H9 (cell line): Measurements from ENCODE around the gene EPSTI1. TPM values are rescaled to one million over a fixed set of nuclear protein-coding genes. Genes with fewer than 3 reads are reported as not detected.

ENCODE experiments used
- DNase-seq: peaks from one replicate; pipeline ENCODE4 v3.0.0-alpha.2; 2017
- H2AFZ ChIP-seq: one replicate; pipeline ENCODE4 v1.6.1; 2013; ENCODE audit warnings: mild to moderate bottlenecking, low read length, control low read depth, moderate library complexity
- H2AK5ac ChIP-seq: 2 replicates; pipeline ENCODE4 v1.6.1; 2013; ENCODE audit warnings: low read length, control low read depth, mixed read lengths; ENCODE audit not compliant: insufficient read length
- H2BK120ac ChIP-seq: one replicate; pipeline ENCODE4 v1.6.1; 2013; ENCODE audit warnings: low read depth, mild to moderate bottlenecking, low read length, control low read depth, inconsistent platforms; ENCODE audit not compliant: poor library complexity, severe bottlenecking
- H2BK12ac ChIP-seq: 2 replicates; pipeline ENCODE4 v1.6.1; 2013; ENCODE audit warnings: low read length, control low read depth, mixed read lengths, low read depth; ENCODE audit not compliant: insufficient read length
- H2BK15ac ChIP-seq: 2 replicates; pipeline ENCODE4 v1.6.1; 2013; ENCODE audit warnings: low read depth, low read length, control low read depth
- H2BK20ac ChIP-seq: one replicate; pipeline ENCODE4 v1.6.1; 2013; ENCODE audit warnings: low read depth, mild to moderate bottlenecking, low read length, control low read depth, inconsistent platforms; ENCODE audit not compliant: poor library complexity, severe bottlenecking
- H2BK5ac ChIP-seq: 2 replicates; pipeline ENCODE4 v1.6.1; 2013; ENCODE audit warnings: low read length, control low read depth, mixed read lengths; ENCODE audit not compliant: insufficient read length
- H3K14ac ChIP-seq: 2 replicates; pipeline ENCODE4 v1.6.1; 2013; ENCODE audit warnings: low read length, control low read depth; ENCODE audit not compliant: insufficient read depth
- H3K18ac ChIP-seq: 2 replicates; pipeline ENCODE4 v1.6.1; 2013; ENCODE audit warnings: low read depth, mild to moderate bottlenecking, mixed read lengths, low read length, control low read depth; ENCODE audit not compliant: insufficient read length
- H3K23ac ChIP-seq: 2 replicates; pipeline ENCODE4 v1.6.1; 2013; ENCODE audit warnings: low read length, control low read depth, mixed read lengths, low read depth; ENCODE audit not compliant: insufficient read length
- H3K23me2 ChIP-seq: 2 replicates; pipeline ENCODE4 v1.6.1; 2013; ENCODE audit warnings: low read depth, mild to moderate bottlenecking, mixed read lengths, low read length, control low read depth; ENCODE audit not compliant: insufficient read length, poor library complexity, severe bottlenecking
- H3K27ac ChIP-seq: 2 replicates; pipeline ENCODE4 v1.5.1; 2013; ENCODE audit warnings: low read length, control low read depth, mixed read lengths, low read depth; ENCODE audit not compliant: insufficient read length
- H3K27me3 ChIP-seq: 2 replicates; pipeline ENCODE4 v1.6.1; 2013; ENCODE audit warnings: low read length, control low read depth, inconsistent platforms; ENCODE audit not compliant: insufficient read depth
- H3K4ac ChIP-seq: 2 replicates; pipeline ENCODE4 v1.6.1; 2013; ENCODE audit warnings: low read depth, mild to moderate bottlenecking, control low read depth, inconsistent platforms, low read length, moderate library complexity
- H3K4me1 ChIP-seq: 2 replicates; pipeline ENCODE4 v1.6.1; 2013; ENCODE audit warnings: low read length, control low read depth, inconsistent platforms; ENCODE audit not compliant: insufficient read depth
- H3K4me2 ChIP-seq: 2 replicates; pipeline ENCODE4 v1.6.1; 2013; ENCODE audit warnings: low read length, control low read depth, mixed read lengths; ENCODE audit not compliant: insufficient read length, insufficient read depth
- H3K56ac ChIP-seq: 2 replicates; pipeline ENCODE4 v1.6.1; 2013; ENCODE audit warnings: low read depth, mild to moderate bottlenecking, mixed read lengths, low read length, control low read depth; ENCODE audit not compliant: insufficient read length
- H3K79me1 ChIP-seq: 2 replicates; pipeline ENCODE4 v1.6.1; 2013; ENCODE audit warnings: low read depth, mild to moderate bottlenecking, moderate library complexity, low read length, control low read depth, inconsistent platforms; ENCODE audit not compliant: insufficient read depth, poor library complexity, severe bottlenecking
- H3K79me2 ChIP-seq: 2 replicates; pipeline ENCODE4 v1.6.1; 2013; ENCODE audit warnings: low read length, control low read depth, inconsistent platforms; ENCODE audit not compliant: insufficient read depth
- H3K9ac ChIP-seq: 2 replicates; pipeline ENCODE4 v1.6.1; 2013; ENCODE audit warnings: low read length, control low read depth, mixed read lengths; ENCODE audit not compliant: insufficient read length; ENCODE audit errors: extremely low read depth
- H3K9me3 ChIP-seq: one replicate; pipeline ENCODE4 v1.6.1; 2013; ENCODE audit warnings: low read depth, low read length, inconsistent platforms; ENCODE audit not compliant: control insufficient read depth
- H3T11ph ChIP-seq: one replicate; pipeline ENCODE4 v1.6.1; 2013; ENCODE audit warnings: mild to moderate bottlenecking, low read length, control low read depth, inconsistent platforms
- H4K20me1 ChIP-seq: one replicate; pipeline ENCODE4 v1.6.1; 2013; ENCODE audit not compliant: control insufficient read depth, insufficient read length, insufficient read depth
- H4K5ac ChIP-seq: 2 replicates; pipeline ENCODE4 v1.6.1; 2013; ENCODE audit warnings: low read depth, mild to moderate bottlenecking, mixed read lengths, low read length, control low read depth; ENCODE audit not compliant: insufficient read length
- H4K8ac ChIP-seq: replicated peaks from 2 replicates; pipeline ENCODE4 v1.6.1; 2013; ENCODE audit warnings: low read length, control low read depth, mixed read lengths, low read depth; ENCODE audit not compliant: insufficient read length
- H4K91ac ChIP-seq: 2 replicates; pipeline ENCODE4 v1.6.1; 2013; ENCODE audit warnings: low read depth, mild to moderate bottlenecking, moderate library complexity, mixed read lengths, low read length, control low read depth; ENCODE audit not compliant: insufficient read length
- H3K27ac Mint-ChIP-seq, 3 experiments: 2 replicates in 2 of 3; 3 replicates in 1 of 3; pipeline ENCODE4 v1.8.0; 2020 to 2021; ENCODE audit warnings: mixed read lengths in 3 of 3, mild to moderate bottlenecking in 1 of 3, moderate library complexity in 1 of 3
- H3K27me3 Mint-ChIP-seq: 2 replicates; pipeline ENCODE4 v1.8.0; 2021; ENCODE audit warnings: low read depth, mild to moderate bottlenecking, moderate library complexity, mixed read lengths
- H3K36me3 Mint-ChIP-seq, 3 experiments: 2 replicates in 2 of 3; 3 replicates in 1 of 3; pipeline ENCODE4 v1.8.0; 2020 to 2021; ENCODE audit warnings: low read depth in 3 of 3, mixed read lengths in 3 of 3; ENCODE audit not compliant: insufficient read depth in 1 of 3
- H3K4me1 Mint-ChIP-seq, 2 experiments: 2 replicates each; pipeline ENCODE4 v1.8.0; 2020; ENCODE audit warnings: mixed read lengths in 2 of 2
- H3K4me3 Mint-ChIP-seq, 2 experiments: 2 replicates in 1 of 2; 3 replicates in 1 of 2; pipeline ENCODE4 v1.8.0; 2020 to 2021; ENCODE audit warnings: mild to moderate bottlenecking in 2 of 2, mixed read lengths in 2 of 2, moderate library complexity in 1 of 2
- H3K9me3 Mint-ChIP-seq, 2 experiments: 2 replicates in 1 of 2; 3 replicates in 1 of 2; pipeline ENCODE4 v1.8.0; 2020; ENCODE audit warnings: mild to moderate bottlenecking in 2 of 2, mixed read lengths in 2 of 2, moderate library complexity in 1 of 2
- WGBS: extraction: QIAGEN DNeasy Blood & Tissue Kit; methylation state at CpG from one replicate; pipeline ENCODE4 v1.1.7; 2013; ENCODE audit warnings: missing lambda C conversion rate, low lambda C conversion rate, mixed read lengths; ENCODE audit not compliant: insufficient read length; ENCODE audit errors: extremely low coverage; 5-methylcytosine and 5-hydroxymethylcytosine counted together
- total RNA-seq: library from RNA; stranded (reverse); gene quantifications from 2 replicates; pipeline ENCODE4 v1.2.1, GENCODE V29; 2021
- TF ChIP-seq, protein P1 (sequence below): fragments of 200-600 bp; sonication (generic); conservative IDR thresholded peaks from 3 replicates; pipeline ENCODE4 v1.8.0; 2021; ENCODE audit warnings: antibody characterized with exemption, mild to moderate bottlenecking

The EPSTI1 gene
- total RNA-seq, 1 experiment from 2014 or later, result 0.70 TPM

DNA sequence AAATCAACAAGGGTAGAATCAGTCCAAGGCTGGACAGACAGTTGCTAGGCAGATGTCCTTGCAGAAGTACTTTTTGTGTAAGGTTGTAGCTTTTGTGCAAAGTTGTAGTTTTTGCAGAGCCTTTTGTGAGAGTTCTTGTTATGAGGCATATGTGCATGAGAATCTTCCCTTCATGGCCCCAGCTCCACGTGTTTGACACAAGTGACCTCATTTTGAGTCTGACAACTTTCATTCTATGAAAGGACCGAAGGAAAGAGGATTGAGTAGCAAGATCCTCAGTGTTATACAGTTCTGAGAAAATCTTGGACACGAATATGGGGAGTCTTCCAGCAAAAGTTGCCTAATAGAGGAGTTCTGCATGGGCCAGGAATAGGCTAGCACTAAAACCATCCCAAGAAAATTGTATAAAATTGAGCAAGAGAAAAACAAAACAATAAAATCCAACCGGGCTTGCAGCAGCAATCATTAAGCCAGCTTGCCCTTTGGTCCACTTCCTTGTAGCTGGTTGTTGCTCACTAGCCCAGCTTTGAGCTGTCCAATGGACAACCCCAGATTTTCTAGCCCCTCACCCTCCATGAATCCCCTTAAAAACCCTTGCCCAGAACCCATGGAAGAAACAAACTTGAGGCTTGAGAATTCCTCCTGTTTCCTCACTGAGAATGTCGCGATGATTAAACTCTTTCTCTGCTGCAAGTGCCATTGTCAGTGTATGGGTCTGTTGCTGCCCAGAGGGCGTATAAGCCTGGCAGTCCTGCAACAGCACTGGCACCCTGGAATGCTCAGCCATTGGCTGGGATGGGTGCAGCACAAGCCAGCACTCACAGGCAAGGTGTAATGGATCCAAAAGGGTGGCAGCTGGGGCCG, 6.5 kb downstream of the EPSTI1 start:
- Histone ChIP-seq H3K18ac (no peak overlapping the region), H3K27me3 (no peaks in the 10 kb centered on the region), H3K23ac (no peak overlapping the region), H2AFZ (no peak overlapping the region), H3K9me3 (no peaks in the 10 kb centered on the region), H4K8ac (no peak overlapping the region), H3K9ac (no peak overlapping the region), H3K4me1 (peaks cover 3% of the 10 kb centered on the region; the same call in 1 of the 2 replicates), H4K20me1 (no peaks in the 10 kb centered on the region), H3K23me2 (no peaks in the 10 kb centered on the region), H2AK5ac (no peak overlapping the region), H3K79me1 (no peaks in the 10 kb centered on the region), H3K27ac (no peak overlapping the region), H2BK15ac (no peak overlapping the region), H3K14ac (no peak overlapping the region), H4K91ac (no peak overlapping the region), H2BK5ac (no peak overlapping the region), H3K4ac (no peak overlapping the region), H2BK12ac (no peak overlapping the region), H2BK120ac (no peak overlapping the region), H4K5ac (no peak overlapping the region), H2BK20ac (no peak overlapping the region), H3K4me2 (no peak overlapping the region), H3K56ac (no peak overlapping the region), H3K79me2 (no peaks in the 10 kb centered on the region), H3T11ph (no peak overlapping the region)
- peaks cover 29 to 36% of the 10 kb centered on the region in 2 experiments for H3K4me1 Mint-ChIP-seq
- no peak overlapping the region for H3K4me3 Mint-ChIP-seq
- no CpG with 5 or more reads among the region's 8 CpGs for WGBS
- H3K9me3 Mint-ChIP-seq, result no peaks in the 10 kb centered on the region
- H3K36me3 Mint-ChIP-seq, result no peaks in the 10 kb centered on the region
- peak; percentile 32 for DNase-seq
- no peaks in the 10 kb centered on the region for H3K27me3 Mint-ChIP-seq
- TF ChIP-seq, protein P1, sequence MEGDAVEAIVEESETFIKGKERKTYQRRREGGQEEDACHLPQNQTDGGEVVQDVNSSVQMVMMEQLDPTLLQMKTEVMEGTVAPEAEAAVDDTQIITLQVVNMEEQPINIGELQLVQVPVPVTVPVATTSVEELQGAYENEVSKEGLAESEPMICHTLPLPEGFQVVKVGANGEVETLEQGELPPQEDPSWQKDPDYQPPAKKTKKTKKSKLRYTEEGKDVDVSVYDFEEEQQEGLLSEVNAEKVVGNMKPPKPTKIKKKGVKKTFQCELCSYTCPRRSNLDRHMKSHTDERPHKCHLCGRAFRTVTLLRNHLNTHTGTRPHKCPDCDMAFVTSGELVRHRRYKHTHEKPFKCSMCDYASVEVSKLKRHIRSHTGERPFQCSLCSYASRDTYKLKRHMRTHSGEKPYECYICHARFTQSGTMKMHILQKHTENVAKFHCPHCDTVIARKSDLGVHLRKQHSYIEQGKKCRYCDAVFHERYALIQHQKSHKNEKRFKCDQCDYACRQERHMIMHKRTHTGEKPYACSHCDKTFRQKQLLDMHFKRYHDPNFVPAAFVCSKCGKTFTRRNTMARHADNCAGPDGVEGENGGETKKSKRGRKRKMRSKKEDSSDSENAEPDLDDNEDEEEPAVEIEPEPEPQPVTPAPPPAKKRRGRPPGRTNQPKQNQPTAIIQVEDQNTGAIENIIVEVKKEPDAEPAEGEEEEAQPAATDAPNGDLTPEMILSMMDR, result no peak
- peak overlapping the region in 2 of 3 experiments; percentile 60 to 88; a peak in 4 of 7 replicates for H3K27ac Mint-ChIP-seq
